HG02981 (cell line): ENCODE measurements around the gene TNP2.

ENCODE experiments used
- ATAC-seq: cut with Tn5 transposase; IDR thresholded peaks from one replicate; pipeline ENCODE4 v1.9.1; 2021; ENCODE audit warnings: mild to moderate bottlenecking, moderate library complexity; ENCODE audit not compliant: unreplicated experiment

TNP2 gene

DNA sequence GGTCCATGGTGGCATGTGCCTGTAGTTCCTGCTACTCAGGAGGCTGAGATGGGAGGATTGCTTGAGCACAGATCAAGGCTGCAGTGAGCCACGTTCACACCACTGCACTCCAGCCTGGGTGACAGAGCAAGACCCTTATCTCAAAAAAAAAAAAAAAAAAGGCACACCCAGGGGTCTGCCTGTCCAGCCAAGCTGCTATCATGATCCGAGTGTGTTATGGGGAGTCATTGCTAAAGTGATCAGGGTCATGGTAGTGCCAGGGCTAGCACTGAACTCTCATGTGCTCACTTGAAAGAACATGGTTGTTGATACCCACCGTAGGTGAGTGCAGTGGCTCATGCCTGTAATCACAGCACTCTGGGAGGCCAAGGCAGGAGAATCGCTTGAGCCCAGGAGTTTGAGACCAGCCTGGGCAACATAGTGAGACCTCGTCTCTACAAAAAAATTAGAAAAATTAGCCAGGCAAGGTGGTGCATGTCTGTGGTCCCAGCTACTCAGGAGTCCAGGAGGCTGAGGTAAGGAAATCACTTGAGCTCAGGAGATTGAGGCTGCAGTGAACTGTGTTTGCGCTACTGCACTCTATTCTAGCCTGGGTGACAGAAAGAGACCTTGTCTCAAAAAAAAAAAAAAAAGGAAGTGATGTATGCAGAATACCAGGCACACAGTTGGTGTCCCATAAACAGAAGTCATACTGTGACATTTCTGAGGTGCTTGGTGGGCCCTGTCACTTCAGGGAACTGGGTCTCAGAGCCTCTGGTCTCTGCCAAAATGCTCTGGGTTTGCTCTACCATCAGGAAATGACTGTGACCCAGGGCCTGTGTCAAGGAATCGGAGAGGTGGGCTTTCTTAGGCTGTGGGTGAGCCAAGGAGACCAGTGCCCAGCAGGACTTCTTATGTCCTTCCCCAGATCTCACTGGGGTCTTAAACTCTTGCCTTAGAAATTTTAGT is 9.8 kb upstream of the TNP2 start:
- no peak for ATAC-seq

DNA sequence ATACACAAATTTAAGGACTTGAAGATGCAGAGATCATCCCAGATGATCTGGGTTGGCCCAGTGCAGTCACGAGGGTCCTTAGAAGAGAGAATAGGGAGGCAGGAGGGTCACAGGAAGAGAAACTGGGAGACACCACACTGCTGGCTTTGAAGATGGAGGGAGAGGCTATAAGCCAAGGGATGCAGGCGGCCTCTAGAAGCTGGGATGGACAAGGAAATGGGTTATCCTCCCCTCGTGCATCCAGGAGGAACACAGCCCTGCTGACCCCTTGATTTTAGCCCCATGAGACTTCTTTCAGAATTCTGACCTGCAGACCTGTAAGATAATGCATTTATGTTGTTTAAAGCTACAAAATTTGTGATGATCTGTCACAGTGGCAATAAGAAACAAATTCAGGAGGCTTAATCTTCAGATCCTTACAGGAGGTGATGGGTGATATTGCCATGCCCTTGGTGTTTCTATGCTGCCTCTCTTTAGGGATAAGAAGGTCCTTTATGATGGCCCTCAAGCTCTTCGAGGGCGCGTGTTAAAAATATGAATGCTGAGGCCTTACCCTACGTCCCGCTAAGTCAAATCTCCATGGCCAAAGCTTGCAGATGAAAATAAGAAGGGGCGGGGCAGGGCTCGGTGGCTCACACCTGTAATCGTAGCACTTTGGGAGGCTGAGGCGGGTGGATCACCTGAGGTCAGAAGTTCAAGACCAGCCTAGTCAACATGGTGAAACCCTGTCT is 8.6 kb upstream of the TNP2 start:
- no peak for ATAC-seq

DNA sequence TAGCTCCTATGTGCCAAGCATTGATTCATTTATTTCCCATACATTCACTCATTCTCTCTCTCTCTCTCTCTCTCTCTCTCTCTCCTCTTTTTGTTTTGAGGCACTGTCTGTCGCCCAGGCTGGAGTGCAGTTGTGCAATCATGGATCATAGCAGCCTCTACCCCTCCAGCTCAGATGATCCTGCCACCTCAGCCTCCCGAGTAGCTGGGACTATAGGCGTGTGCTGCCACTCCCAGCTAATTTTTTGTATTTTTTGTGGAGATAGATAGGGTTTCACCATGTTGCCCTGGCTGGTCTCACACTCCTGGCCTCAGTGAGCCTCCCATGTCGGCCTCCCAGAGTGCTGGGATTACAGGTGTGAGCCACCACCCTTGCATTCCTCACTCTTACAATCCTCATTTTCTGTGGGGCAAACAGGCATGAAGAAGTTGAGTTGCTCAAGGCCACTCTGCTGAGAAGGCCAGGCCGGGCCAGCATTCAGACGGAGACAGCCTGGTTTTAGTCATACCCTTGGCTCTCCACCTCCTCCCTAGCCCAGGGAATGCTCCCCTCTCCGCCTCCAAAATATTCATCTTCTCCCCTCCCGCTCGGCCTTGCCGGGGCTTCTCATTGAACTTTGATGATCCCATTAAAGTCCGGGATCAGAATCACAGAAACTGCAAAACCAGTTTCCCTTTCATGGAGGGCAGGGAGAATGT is 7.9 kb upstream of the TNP2 start:
- no peak for ATAC-seq

DNA sequence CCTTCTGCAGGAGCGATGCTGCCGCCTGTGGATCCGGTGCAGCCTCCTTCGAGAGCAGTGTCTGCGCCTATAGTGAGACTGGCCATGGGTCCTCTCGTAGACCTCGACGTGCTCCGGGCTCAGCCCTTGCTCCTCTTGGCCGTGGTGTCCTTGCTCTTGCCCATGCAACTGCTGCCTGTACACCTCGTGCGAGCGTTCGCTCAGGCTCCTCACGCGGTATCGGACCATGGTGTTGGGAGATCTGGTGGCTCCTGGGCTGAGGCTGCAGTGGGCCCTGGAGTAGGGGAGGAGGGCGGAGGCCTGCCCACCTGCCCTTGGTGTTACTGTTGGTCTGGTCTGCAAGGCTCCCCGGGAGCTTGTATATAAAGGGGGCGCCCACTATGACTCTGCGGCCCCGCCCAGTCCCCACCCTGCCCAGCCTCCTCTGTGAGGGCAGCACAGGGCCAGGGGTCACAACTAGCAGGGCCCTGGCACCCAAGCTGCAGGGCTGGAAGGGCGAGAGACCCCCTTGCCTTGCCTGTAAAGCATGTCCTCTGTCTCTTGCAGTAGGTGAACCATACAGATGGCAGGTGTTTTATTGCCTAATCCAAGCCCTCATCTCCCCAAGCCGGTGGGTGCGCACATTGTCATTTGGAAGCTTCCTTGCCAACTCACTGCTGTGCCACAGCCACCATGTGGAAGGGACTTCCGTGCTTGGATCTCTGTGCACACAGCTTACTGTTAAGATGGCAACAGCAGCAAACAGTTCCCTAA is 7.2 kb upstream of the TNP2 start, which contains the start of gene PRM2:
Gene PRM2, minus strand, starts transcription at position 338 of the 753 bp plus-strand sequence. Its CDS starts 110 bp downstream, at position 228.
- ATAC-seq: no peak

DNA sequence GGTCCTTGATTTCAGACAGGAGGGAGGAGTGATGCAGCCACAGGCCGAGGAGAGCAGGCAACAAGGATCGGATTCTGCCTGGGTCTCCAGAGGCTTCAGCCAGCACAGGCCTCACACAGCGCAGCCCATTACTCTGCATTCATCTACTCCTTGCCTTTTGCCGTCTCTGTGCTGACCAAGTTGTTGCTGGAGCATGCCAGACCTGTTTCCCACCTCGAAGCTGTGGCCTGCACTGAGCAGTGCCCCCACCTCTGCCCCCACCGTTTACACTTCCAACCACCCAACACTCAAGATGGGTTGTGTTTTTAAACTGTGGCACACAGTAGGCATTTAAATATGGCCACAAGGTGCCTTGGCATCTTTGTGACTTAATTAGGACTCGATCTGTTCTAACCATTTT is 5.8 kb upstream of the TNP2 start:
- no peak for ATAC-seq

DNA sequence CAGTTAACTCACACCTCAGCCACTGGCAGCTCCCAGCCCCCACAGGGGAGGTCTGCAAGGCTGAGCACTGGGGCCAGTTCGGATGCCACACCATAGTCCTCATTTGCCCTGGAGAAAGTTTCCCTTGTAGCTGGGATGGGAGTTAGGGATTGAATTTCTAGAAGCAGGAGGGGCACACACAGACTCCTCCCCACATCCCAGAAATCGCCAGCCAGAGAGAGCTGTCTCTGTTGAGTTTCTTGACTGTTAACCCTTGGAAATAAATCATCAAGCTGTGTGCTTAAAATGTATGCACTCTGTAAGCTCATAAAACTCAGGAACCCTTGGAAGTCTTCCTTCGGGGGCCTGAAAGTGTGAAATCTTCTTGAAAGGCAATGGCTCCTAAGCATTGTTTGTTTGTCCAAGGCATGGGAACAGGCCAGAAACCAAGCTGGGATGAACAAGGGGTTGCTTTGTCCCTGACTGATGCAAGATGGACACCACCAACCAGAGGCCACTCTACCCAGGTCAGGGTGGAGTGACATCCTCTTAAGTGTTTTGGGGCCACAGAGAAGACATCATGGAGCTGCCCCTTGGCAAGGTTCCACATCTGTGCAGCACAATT is 4.7 kb upstream of the TNP2 start:
- ATAC-seq: no peak

DNA sequence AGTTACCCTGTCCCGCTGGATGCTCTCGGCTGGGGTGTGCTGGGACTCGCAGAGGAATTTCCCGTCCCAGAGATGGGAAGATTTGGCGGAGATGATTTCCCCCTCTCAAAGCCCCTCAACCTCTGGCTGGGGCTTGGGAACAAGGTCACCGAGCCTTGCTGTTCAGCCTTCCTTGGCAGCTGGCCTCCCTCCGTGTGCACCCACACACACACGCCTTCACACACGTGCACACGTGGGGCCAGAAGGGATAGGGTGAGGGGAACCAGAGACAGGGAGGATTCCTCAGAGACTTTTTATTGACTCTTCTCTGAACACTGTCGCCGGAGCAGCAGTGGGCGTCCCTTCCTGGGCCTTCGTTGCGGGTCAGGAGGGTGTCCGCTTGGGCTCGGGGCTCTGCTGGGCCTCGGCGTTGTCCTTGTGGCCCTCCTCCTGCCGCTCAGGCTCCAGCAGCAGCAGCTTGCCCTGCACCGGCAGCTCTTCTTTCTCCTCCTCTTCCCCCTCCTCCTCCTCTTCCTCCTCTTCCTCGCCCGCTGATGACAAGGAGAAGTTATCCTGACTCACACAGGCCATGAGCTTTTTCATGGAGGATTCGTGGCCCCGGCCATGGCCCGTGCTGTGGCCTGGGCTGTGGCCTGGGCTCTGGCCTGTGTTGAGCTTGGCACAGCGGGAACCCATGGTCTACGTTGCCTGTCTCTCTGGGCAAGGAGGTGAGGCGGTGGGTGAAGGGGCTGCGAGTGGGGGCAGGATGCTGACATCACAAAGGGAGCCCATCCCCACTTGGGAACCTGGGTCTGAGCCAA is 4.0 kb upstream of the TNP2 start, which contains the start of gene PRM3:
Gene PRM3, minus strand, starts transcription at position 709 of the 800 bp plus-strand sequence. Its CDS starts 34 bp downstream, at position 675.
- no peak for ATAC-seq

DNA sequence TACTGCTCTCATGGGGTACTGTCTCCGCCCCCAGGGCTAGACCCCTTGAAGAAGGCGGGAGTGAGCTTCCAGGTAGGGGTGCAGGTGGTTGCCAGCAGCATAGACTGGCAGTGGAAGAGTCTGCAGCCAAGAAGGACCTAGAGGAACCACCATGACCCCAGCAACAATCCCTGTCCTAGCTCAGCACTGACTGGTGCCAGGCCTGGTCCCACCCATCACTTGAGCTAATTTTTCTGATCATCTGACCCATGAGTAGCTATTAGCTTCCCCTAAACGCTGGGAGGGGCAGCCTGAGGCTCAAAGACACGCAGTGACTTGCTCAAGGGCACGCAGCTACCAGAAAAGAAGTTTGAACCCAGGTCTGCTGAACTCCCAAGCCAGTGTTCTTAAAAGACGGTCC is 3.4 kb upstream of the TNP2 start:
- ATAC-seq: no peak

DNA sequence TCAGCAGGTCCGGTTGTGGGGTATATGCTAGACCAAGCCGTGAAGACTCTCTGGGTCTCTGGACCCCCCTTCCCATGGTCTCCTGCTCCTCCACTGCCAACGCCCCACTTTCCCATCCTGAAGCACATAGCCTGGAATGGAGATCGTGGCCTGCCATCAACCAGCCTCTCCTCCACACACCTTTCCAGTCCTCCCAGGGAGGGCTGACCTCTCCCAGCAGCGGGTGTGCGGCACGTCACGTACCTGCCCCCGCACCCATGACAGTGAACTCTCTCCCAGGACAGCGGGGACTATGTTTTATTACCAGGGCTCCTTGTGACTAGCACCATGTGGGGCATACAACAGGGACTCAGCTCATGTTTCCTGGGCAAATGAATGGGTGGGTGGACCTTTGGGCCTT is 2.5 kb upstream of the TNP2 start:
- ATAC-seq: no peak

DNA sequence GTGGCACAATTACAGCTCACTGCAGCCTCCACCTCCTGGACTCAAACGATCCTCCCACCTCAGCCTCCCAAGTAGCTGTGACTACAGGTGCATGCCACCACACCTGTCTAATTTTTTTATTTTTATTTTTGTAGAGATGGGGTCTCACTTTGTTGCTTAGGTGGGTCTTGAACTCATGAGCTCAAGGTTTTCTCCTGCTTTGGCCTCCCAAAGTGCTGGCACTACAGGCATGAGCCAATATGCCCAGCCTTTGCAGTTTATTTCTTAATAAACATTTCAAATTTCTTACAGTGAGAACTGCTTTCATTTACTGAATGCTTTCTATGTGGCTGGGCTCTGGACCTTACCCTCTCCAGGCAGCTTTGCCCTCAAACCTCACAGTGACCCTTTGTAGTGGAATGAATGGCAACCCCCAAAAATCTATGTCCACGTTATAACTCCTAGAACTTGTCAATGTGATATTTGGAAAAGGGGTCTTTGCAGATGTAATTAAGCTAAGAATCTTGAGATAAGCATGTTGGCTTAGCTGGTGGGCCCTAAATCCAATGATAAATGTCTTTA is 1.6 kb upstream of the TNP2 start:
- no peak for ATAC-seq

DNA sequence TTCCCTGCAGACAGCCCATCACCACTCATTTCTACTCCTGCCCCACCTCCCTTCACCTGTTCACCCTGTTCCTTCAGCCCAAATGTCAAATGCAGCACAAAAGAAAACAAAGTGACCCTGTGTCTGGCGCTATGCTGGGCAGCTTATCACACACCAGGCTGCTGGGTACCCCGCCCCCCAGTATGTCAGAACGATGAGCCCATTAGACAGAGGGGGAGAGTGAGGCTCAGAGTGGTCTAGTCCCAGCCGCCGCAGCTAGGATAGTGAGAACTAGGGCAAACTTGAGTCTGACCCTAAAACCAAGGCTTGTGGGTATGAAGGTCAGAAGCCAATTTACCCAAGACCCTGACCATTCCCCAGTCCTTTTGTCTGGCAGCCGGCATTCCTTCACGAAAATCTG is 4.0 kb downstream of the TNP2 start:
- ATAC-seq: no peak

DNA sequence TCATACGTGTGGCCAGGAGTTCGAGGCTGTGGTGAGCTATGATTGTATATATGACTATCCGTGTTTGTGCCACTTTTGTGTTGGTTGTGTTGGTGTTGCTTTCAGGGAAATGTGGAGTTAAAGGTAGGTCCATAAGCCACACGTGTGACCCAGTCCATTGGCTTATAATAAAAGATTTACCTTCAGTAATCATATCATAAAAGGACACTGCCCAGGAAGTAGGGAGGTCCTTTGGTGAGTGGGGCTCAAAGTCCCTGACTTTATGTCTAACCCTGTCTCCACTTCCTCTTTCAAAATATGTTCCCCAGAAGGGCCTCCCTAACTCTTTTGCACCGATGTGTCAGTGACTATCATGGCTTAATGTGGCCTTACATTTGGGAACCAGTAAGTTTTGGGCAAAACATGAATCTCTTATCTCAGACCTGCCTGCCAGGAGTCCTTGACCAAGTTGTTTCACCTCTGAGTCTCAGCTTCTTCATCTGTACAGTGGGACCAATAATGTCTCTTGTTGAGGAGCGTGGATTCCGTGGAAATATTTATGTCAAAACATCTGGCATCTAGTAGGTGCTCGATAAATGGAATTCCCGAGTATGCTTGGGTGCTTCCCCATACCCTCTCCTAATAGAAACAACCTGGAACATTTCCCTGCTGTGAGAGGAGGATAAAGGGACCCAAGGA is 4.8 kb downstream of the TNP2 start:
- ATAC-seq: no peak

DNA sequence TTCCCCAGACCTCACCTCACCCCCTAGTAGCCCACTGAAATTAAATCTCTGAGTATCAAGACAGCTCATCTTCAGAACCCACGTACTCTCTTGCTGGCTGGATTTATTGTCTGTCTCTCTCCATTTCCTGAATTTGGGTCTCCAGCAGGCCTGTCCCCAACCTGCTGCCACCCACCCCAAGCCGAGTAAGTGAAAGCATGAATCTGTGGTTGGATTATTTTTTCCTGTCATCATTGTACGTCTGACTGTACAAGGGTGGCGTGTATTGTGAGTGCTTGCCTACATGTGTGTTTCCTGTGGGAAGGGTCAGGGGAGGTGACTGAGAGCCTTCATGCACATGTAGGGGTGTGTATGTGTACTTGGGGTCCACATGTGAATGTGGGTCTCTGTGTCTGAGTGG is 5.4 kb downstream of the TNP2 start:
- no peak for ATAC-seq

DNA sequence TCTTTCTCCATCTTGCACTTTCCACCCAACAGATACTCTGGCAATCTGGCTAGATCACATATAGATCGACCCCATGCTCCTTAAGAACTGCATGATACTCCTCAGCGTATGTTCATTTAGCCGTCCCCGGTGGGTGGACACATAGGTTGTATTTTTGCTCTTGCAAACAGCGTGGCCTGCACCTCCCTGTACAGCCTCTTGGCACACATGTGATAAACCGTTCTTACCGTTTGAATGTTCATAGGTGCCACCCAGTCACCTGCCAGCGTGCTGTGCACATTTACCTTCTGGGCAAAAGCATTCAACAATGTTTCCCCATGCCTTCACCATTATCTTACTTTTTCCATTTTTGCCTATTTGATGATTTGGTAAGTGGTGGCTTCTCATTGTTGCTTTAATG is 6.2 kb downstream of the TNP2 start:
- ATAC-seq: no peak

DNA sequence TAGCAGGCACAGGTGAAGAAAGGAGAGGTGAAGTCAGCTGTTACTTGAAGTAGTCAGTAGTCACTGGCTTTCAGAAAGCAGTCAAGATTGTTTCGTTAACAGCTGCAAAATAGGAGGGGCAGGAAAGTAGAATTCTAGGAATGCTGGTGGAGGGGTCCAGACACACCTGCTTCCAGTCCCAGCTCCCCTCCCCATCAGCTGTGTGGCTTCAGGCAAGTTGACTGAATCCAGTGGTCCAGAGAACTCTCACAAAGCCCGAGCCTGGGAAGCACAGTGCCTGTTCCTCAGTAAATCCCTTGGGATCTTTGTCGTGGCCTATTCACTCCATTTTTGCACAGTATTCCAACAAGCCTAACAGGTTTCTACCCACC is 8.5 kb downstream of the TNP2 start:
- ATAC-seq: no peak

DNA sequence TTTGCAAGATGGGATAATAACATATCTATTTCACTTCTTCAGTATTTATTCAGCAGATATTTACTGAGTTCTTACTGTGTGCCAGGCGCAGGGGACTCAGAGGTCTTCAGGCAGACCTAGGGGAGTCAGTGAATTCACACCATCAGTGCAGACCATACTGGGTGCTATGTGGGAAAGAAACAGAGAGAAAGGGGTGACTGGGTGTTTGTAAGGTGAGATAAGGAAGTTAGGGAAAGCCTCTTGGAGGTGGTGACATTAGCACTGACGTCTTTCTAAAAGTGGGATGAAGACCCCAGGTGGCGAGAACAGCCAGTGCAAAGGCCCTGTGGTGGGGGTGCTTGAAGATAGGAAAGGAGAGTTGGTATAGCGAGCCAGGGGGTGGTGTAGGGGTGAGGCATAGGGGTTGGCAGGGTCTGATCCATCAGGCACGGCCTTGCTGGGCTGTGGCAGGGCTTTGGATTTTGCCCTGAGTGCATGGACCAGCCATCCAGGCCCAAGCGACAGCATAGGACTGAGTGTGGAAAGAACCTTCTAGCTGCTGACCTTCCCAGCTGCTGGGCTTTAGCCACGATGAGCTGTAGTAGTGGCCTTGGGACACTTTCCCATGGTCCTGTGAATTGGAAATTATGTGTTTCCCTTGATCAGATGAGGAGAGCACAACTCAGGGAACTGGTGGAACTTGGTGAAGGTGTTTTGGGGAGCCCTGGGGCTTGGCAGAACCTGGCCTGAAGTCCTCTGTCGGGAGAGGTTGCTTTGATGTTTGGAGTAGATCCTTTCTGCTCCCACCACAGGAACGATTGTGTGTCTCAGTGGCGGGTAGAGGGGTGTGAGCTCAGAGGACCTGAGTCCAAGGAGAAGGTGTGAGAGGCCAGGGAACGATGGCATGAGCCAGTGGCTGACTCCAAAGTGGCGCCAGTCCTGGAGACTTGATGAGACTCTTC is 9.2 kb downstream of the TNP2 start:
- no peak for ATAC-seq
